Umbilical cord (tissue), 2 donors: ENCODE results near the gene SCLT1. TPM values are rescaled to one million over a fixed set of nuclear protein-coding genes. Genes with fewer than 3 reads are reported as not detected.

Experiments used
- DNase-seq: peaks from one replicate; pipeline ENCODE4 v3.0.0-alpha.2; 2015; ENCODE audit warnings: low spot score
- total RNA-seq: library from RNA; depleted of rRNA; stranded (reverse); fragments of >200 nt; gene quantifications from one replicate; pipeline ENCODE4 v1.2.3, GENCODE V29; 2014; ENCODE audit warnings: low replicate concordance; ENCODE audit not compliant: insufficient read depth

SCLT1 gene
- total RNA-seq, 1 donor from 2014 or later, result 42.4 TPM

DNA sequence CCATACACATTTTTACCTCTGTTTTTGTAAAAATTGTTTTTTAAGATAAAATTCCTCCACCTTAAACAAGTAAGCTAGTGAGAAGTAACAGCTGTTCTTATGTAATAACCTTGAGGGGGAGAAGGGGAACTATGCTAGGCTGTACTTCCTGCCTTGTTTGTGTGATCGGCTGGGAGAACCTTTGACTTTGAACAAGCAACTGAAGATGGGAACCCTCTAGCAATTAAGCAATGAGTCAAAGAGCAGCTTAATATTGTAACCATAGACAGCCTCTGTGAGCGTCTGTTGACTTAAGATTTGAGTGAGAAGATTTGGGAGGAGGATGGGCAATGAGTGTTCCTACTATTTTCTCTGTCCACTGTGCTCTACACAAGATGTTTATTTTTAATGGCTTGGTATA, 135.1 kb downstream of the SCLT1 start:
- DNase-seq, result no peak

DNA sequence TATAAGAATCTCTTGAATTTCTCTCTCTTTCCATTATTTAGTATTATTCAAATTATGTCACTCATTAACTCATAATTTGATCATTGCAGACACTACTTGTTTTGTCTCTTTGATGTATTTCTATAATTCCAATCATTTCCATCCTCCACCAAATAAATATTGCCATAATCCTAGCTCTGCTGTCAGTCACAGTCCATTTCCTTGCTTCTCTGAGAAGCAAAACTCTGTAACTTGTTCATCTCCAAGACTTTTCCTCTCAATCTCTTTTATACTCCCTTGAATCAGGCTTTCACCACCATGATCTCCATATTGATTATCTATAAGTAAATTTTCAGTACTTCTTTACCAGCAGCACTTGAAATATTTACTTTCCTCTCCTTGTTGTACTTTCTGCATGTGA, 135.9 kb downstream of the SCLT1 start:
- no peak for DNase-seq

DNA sequence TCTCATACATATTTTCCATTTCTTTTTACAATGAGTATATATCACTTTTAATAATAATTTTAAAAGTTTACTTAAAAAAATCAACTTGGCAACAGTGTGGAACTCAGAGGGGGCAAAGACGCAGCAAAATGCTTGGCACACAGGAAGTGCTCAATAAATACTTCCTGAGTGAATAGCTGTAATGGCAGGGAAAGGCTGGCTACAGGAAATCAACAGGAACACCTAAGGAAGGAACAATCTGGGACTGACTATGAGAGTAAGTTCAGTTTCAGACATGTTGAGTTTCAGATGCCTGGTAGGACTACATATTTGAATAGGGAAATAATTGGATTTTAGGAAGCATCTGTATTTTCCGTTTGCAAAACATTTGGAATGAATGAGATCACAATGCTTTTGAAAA, 137.6 kb downstream of the SCLT1 start:
- no peak for DNase-seq

DNA sequence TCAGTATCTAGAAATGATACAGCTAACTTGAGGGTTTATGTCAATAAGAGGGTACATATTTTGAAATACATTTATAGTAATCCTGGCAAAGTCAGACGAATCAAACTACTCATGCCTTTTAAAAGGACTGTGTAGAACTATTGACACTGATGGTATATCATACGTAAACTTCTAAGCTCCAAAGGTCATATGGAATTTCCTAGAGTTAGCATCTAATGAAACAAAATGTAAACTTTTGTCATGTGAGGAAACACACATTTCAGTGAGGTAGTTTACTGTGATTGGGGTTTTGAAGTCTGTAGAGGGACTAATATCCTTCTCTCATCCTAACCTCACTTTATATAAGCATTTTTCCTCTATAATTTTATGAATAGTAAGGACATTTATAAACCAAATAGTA, 138.4 kb downstream of the SCLT1 start:
- DNase-seq, result no peak

DNA sequence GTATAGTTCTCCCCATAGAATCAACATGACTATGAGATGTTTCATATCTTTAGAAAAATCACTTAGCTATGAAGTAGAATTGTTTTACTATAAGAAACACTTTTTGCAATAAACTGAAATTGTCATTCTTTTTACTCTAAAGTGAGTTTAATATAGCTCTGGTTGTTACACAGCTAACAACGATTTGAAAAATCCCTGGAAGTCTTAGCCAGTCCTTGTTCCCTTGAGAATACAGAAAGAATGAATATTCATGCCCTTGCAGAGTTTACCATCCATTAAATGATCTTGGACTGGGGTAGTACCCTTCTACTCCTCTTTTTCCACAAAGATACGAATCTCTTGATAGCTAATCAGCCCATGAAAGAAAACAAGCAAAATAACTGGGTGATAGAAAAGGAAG, 142.0 kb downstream of the SCLT1 start:
- no peak for DNase-seq

DNA sequence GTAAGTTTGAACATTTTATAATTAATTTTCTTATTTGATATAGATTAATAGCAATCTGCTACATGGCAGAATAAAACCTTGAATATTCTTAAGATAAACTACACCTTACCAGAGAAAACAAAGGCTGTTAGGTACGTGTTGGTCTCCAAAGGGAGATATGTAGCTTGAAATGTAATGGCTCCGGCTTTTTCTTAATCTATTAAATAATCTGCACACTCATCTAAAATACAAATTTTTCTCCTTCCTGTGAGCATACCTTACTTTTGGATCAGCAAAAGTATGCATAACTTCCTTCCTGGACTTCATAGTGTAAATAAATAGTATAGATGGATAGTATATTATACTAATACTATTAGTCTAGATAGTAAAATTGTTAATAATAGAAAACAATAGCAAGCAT, 142.5 kb downstream of the SCLT1 start:
- no peak for DNase-seq

DNA sequence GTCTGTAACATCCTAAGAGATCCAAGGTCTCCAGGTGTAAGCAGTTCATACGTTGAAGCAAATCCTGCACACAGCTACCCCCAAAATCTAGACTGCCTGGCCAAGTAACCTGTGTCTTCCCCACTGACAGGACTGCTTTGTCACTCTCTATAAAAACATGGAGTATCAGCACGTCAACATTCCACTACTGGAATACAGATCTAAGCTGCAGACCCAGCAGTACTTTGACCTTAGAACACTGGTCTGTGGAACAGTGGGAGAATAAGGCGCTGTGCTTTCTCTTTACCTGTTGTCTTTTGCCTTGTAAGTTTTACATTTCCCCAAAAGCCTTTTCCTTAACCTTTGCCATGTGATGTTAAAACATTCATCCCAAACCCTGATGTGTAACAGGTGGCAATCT, 146.4 kb downstream of the SCLT1 start:
- DNase-seq, result no peak

DNA sequence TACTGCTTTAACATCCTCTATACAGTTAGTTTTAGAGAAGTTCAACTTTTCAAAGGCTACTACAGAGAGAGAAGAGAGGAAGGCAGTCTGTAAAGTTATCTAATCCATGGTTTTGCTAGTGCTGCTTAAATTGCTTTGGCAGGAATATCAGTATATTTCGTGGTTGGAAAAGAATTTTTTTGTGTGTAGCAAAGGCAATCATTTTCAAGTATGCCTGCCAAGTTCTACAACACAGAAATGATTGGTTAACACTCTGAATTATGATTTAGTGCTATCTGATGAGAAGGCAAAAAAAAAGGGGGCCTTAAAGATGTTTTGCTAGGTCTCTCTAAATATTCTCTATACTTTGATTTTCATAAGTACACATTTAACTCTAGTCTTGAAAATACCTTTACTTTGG, 150.7 kb downstream of the SCLT1 start:
- peak; percentile 59 for DNase-seq

DNA sequence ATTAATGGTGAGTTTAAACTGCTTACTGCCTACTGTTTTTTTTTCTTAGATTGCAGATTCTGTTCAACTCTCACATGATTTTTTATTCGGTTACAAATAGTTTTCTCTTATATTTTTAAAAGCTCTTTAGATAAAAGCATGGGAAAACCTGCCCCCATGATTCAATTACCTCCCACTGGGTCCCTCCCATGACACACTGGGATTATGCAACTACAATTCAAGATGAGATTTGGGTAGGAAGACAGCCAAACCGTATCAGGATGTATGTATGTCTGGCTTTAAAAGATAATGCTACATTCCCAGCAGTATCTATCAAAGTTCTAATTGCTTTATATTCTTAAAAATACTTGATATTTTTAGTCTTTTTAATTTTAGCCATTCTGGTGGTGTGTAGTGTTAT, 152.4 kb downstream of the SCLT1 start:
- no peak for DNase-seq

DNA sequence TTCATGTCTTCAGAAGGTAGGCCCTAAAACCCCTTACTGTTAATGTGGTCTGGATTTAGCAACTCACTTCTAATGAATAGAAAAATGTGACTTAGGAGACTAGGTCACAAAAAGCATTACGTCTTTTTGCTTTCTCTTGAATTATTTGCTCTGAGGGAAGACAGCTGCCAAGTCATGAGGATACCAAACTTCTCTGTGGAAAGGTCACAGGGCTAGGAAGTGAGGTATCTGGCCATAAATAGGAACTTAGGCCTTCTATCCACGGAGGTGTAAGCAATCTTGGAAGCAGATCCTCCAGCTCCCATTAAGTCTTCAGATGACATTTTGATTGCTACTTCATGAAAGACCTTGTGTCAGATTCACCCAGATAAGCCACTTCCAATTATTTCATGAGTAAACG, 163.3 kb downstream of the SCLT1 start:
- no peak for DNase-seq

DNA sequence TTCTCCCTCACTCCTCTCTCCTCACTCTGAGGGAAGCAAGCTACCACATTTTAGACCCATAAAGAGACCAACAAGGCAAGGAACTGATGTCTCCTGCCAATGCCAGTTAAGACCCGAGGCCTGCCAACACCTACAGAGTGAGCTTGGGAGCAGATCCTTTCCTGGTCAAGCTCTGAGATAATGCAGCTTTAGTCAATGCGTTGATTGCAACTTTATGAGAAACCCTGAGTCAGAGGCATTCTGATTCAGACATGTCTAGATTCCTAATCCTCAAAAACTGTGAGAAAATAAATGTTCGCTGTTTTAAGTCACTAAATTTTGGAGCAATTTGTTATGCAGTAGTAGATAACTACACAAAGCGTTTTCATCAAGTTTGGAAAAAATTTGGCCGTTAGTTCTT, 168.4 kb downstream of the SCLT1 start:
- DNase-seq, result no peak

DNA sequence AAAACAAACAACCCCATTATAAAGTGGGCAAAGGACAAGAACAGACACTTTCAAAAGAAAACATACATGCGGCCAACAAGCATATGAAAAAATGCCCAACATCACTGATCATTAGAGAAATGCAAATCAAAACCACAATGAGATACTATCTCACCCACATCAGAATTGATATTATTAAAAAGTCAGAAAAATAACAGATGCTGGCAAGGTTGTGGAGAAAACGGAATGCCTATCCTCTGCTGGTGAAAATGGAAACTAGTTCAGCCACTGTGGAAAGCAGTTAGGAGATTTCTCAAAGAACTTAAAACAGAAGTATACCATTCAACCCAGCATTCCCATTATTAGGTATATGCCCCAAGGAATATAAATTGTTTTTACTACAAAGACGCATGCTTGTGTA, 171.4 kb downstream of the SCLT1 start:
- DNase-seq, result no peak

DNA sequence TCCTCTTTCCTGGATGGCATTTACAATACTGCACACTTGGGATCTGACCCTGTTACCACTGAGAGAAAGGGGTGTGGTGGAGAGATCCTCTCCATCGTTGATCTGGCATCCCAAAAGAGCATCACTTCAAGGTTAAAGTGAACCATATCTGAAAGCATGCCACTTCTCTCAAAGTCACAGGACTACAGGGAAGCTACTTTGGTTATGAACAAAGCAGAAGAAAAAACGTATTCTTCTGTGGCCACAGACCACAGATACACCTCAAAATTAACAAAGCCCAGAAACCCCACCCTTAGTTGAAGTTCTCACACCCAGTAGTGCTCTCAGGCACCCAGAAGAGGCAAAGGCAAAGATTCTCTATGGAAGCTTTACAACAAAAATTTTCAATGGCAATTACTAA, 175.6 kb downstream of the SCLT1 start:
- no peak for DNase-seq

DNA sequence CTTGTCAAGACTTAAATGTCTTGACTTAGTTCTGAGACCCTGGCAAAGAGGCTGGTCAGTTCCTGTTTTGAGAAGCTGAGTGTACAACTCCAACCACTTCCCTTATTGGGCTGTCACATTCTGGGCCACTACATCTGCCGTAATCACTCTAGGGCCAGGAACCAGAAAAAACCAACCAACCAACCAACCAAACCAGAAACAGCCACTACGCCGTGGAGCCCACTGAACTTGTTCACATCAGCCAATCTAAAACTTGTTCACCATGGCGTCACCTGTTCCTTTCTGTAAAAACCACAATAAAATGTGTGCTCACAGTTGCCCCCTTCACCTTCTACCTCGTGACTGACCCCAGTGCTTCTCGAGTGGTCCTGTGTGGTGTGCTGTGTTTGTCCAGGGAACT, 176.5 kb downstream of the SCLT1 start:
- DNase-seq, result peak; percentile 38

DNA sequence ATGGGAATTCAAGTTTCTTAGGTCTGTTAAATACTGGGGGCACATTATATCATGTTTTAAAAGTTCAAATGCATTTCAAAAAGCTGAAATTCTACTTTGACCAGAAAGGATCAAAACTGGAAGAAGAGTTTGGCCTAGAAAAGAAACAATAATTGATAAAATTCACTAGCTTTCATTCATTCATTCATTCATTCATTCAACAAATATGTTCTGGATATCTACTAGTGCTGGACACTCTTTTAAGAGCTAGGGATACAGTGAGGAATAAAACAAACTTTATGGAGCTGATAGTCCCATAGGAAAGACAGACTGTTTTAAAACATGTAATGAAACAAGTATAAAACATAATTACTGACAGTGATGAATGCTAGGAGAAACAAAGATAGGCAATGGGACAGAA, 177.8 kb downstream of the SCLT1 start:
- DNase-seq, result no peak

DNA sequence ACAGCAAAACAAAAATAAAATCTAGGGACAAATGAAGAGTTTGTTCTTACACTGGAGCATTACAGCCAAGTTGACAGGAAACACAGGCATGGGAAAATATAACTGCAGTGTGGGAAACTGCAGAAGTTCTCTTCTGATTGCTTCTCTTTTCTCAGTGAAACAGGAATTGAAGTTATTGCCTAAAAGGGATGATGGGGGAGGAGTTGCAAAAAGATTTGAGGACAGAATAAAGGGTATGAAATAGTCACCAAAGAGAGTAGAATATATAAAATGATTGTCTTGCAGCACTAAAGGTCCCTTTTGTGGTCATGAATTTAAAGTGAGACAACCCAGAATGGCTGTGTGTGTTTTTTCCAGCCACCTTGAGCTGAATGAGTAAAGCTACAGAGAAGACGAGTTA, 180.1 kb downstream of the SCLT1 start:
- peak; percentile 36 for DNase-seq

DNA sequence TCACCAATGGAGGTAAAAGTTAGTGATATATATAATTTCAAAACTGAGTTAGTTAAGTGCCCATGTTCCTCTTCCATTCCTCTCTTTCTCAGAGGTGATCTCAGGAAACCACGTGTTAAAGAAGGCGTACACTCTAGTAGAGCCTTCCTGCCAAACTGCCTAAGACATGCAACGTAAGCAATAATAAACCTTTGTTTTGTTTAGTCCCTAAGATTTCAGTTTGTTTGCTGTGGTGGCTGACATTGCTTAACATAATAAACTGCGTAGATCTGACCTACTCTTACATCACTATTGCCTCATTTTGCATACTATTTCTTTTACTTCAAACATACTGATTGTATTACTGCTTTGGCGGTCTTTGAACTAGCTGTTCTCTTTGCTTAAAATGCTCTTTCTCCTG, 184.6 kb downstream of the SCLT1 start:
- DNase-seq, result no peak

DNA sequence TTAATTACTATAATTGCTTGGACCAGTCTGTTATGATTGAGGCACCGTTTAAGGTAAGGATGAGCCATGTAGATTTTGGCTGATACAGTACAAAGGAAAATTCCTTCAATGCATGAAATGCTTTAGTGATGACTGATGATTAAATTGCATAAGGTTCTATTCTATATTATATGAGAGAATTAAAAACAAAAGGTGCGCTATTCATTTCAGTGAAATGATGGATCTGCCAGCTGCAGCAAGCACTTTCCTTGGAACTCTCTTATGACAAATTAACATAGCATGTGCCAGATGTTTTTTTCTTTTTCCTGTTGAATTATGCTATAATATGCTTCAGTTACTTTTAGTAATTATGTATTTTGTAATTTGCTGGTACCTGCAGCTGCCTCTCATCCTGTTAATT, 185.4 kb downstream of the SCLT1 start:
- DNase-seq, result no peak

DNA sequence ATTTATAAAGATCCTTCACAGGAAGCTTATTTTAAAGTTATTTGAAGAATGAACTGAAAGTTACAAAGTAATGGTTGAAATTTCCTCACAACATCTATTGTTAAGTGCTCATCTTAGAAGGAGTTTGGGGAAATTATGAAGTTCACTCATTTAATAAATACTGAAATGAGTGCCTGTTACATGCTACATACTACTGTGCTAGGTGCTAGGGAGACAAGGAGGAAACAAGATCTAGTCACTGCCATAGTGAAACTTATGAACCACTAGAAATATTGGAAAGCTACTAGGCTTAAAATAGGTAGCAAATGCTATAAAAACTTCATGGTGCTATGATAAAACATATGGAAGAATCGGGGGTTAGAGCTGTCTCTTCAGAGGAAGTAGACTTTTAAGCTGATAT, 186.8 kb downstream of the SCLT1 start:
- no peak for DNase-seq

DNA sequence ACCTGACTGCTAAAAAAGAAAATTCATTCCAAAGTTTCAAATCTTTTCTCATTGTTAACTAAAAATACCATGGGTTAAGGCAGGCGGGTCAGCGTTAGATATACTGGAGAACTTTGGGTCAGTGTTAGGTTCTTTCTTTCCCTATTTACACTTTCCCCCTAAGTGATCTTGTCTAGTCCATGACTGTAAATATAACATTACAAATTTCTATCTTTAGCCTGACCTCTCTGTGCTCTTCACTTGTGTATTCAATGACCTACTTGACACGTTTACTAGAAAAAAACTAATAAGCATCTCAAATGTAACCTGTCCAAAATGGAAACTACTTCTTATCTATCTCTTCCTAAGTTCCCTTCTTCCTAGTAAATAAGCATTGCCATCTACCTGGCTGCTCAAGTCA, 188.5 kb downstream of the SCLT1 start:
- DNase-seq, result no peak

DNA sequence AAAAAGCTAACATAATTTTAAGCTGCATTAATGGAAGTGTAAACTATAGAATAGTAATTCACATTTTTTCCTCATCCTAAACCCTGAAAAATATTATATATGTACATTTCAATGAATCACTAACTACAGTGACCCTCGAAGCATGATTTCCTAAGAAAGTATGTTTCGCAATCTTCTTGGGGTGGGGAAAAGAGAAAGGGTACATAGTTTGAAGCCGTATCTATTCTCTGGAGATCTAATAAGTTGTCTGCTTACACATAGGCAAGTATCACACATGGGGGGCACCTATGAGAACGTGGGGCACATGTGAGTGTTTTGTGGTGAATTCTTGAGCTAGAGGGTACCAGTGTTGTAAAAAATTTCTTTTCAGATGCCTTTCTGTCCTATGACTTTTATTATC, 212.7 kb downstream of the SCLT1 start:
- DNase-seq, result no peak

DNA sequence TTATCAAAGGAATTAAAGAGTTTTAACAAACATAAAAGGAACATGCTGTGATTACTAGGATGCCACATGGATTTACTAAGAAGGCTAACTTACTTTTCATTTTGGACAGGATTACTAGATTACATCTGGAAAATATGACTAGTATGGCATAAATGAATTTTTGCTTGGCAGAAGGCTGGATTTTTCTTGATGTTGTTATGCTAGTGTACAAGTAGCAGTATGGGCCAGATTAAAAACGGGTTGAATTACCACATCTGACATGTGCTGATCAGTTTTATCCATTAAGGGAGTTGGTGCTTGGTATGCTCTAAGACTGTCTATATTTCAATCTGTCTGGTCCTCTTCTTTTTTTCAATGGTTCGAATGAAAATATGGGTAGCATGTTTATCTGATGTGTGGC, 213.4 kb downstream of the SCLT1 start:
- no peak for DNase-seq

DNA sequence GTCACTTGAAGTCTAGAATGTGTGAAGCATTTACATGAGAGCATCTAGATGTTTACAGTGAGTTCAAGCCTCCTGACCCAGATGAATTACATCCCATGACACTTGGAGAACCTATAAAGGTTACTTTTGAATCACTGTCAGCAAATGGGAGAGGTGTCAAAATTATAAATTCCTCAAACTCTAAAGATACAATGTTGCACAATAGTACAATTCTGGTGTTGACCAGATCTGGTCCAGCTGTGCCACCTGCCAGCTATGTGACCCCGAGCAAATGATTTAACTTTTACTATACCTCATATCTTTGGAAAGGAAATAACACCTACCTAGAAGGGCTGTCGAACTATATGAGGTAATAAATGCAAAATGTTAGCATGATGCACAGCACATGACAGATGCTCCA, 214.1 kb downstream of the SCLT1 start:
- no peak for DNase-seq

DNA sequence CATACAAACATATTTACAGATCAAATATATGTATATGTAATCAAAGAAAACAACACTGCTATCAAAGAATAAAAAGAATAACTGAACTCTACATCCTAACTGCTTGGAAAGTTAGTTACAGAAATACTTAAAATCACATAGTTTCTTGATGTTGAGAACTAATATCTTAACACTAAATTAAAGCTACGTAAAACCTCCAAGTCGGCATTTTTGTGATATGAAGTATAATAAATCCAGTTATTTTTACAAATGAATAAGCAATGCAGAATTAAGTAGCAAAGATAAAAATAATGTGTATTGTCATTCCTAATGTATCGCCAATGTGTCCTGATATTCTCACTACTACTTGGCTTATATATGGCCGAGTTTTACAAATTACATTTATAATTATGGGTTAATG, 215.4 kb downstream of the SCLT1 start:
- DNase-seq, result no peak

DNA sequence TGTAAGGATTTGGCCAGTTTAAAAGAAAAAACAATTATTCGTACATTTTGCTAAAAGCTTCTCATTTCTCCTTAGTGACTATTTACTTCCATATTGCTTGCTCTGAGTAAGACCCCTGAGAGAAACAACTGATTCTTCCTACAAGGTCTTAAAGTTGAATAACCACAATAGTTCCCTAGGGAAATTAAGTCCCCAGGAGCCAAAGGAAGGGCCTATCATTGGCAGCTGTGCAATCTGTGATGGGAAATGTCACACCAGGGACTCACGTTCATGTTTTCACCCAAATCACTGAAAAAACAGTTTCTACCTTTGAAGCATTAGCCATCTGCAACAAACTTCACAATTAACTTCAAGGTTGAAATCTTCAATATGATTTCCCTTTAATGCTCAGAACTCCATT, 217.1 kb downstream of the SCLT1 start:
- no peak for DNase-seq
